Esophagus mucosa (tissue), 1 donor: ENCODE data around the gene THADA. TPM values are rescaled to one million over a fixed set of nuclear protein-coding genes. Genes with fewer than 3 reads are reported as not detected.
A peak's percentile ranks its signal among the peaks of the same experiment; 100 is the strongest.

Experiments
- ATAC-seq: fragments of 200-7000 bp; cut with Tn5 transposase; one replicate; pipeline ENCODE4 v1.9.1; 2020
- total RNA-seq: library from RNA; stranded (reverse); gene quantifications from one replicate; pipeline ENCODE4 v1.2.4, GENCODE V29; 2023
- donor health status: DM: yes; HTN: yes; CAD: no.

The THADA gene
- total RNA-seq, 1 donor from 2014 or later = 20.8 TPM

GRCh38 chr2:43437363-43437762 is 158.5 kb downstream of the THADA start:
- no peak for ATAC-seq

DNA sequence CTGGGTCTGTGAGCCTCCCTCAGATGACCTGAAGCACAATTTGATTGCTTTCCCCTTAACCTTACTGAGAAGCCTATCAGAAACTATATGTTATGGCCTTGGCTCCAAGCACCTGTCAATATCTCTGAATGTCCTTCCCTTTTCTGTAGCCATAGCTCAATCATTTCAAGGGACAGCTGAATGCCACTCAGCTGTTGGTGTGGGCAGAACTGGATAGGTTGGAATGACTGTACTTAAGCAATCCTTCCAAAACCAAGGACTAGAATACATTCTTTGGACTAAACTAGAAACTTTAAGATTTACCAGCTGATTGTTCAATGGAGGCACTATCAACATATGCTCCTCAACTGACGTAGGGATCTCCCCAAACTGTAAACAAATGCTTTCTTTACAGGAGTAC is 159.4 kb downstream of the THADA start:
- ATAC-seq = no peak

- no peak for ATAC-seq
These were observed 160.1 kb downstream of the THADA start for GRCh38 chr2:43435746-43436145.

DNA sequence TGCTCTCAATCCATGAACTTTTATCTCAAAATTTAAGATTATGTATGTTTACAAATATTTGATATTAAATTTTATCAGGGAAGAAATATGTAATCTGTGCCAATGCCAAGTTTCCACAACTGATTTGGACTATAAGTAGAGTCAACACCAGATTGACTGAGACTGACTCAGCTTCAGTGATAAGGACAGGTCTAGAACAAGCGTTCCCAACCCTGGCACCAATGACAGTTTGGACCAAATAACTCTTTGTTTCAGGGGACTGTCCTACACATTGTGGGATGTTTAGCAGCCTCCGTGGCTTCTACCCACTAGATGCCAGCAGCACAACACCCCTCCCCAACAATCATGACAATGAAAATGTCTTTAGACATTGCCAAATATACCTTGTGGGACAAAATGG is 165.3 kb downstream of the THADA start:
- ATAC-seq = no peak

- no peak for ATAC-seq
These were observed 166.5 kb downstream of the THADA start for GRCh38 chr2:43429369-43429768.

- ATAC-seq = no peak
These were observed 168.8 kb downstream of the THADA start for GRCh38 chr2:43427032-43427424.

DNA sequence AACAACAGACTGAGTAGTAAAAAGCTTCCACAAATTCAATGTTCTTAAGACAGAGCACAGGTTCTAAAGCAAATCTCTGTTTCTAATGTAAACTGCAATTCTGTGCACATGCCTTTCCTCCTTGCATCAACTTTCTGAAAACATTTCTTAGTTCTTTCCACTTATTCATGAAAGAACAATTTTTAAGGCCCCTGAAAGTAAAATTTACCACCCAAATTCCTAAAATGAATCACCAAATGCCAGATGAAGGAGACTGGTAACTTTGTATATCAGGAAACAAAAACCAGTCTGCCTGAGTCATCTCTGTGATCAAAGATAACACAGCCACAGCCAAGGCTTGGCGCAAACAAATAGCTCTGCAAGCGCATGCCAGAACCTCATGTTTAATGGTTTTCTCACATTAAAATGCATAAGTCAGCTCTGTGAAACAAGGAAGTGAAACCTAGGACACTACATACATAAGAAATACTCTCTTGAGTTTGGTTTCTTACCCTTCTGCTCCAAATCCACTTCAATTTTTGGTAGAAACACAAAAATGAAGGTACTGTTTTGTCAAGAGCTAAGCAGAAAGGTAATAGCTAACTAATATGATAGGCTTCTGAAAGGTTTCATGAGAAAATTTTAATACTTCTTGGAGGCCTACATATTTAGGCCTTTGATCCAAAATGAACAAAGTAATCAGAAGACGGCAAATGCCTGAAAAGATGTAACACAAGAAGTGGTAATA is 169.4 kb downstream of the THADA start:
- ATAC-seq = peak; percentile 94

DNA sequence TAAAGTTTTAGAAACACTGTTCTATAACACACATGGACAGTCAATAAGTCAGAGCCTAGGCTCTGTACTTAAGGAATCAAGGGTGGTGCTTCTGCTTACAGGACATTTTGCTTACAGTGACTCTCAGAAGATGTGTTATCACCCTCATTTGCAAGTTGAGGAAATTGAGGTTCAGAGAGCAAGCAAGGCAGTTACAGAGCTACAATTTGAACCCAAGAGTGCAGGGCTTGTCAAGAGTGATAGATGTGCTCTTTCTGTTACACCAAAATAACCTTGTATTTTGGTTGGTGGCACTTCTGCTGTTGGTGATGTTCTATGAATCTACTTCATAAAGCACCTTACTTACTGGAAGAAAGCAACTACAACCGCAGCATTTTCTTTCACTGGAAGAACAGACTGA is 170.2 kb downstream of the THADA start:
- no peak for ATAC-seq

DNA sequence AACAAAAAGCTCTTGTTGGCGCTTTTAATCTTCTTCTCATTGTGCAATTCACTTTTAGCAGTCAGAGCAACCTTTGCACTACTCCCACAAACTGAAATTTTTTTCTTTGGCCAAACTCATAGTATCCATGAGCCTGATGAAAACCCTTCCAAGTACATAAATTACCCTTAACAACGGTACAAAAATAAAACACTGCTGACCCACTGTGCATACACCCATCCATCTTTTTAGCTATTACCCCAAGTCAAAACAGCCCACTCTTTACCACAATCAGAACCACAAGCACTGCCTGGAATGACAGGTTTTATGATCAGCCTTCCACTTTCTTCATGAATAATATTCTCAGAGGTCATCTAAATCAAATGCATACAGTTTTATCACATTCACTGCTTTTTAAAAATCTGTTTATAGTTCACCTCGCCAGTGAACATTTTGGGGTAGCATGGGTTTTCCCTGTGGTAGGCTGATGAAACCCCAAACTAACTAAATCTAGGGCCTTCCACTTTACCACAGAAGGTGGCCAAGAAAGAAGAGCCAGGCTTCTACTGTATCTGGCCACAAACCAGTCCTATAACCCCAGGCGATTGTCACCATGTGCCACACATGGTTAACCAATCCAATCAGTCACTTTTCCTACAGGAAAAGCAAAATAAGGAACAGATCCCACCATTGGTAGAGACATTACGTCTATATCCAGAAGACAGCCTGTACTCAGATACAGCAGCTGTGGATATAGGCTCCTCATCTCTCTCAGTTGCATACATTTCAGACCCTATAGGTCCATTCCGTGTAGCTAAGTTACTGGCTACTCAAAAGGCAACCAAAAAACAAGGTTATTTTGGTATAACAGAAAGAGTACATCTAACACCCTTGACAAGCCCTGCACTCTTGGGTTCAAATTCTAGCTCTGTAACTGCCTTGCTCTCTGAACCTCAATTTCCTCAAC is 171.3 kb downstream of the THADA start:
- ATAC-seq = no peak

- no peak for ATAC-seq
These were observed 171.9 kb downstream of the THADA start for GRCh38 chr2:43423941-43424261.

DNA sequence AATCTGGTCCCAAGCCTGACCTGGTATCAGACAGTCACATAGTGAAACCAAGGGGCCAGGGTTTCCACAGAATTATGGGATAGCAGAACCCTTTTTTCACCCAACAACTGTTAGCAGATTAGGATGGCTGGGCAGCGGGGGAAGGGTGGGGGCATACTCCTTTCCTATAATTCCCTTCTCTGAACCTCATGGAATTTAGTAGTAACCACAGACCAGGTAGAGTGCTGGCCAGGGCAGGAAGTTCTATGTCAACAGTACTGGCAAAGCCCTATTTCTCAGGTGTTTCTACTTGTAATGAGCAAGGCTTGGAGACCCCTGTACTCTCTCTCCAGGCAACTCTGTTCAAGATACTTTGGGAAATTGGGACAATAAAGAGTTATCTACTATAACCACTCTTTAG is 174.6 kb downstream of the THADA start:
- no peak for ATAC-seq

GRCh38 chr2:43420389-43420801 is 175.4 kb downstream of the THADA start:
- ATAC-seq = peak; percentile 77

DNA sequence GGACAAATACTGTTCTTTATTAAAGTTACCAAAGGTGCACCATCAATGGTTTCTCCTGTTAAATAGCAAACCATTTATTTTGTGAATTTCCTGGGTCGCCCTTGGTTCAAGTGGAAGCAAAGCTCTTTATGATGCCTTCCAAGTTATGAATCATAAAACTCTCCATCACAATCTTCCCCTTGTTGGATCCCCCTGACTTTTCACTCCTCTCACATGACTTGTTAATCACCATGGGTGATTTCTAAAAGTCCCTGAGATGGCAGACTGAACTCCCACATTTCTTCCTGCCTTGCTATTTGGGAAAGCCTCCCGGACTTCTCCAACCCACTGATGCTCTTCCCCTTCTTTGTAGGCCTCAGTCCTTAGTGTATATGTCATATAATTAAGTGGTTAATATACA is 176.0 kb downstream of the THADA start:
- ATAC-seq = no peak

DNA sequence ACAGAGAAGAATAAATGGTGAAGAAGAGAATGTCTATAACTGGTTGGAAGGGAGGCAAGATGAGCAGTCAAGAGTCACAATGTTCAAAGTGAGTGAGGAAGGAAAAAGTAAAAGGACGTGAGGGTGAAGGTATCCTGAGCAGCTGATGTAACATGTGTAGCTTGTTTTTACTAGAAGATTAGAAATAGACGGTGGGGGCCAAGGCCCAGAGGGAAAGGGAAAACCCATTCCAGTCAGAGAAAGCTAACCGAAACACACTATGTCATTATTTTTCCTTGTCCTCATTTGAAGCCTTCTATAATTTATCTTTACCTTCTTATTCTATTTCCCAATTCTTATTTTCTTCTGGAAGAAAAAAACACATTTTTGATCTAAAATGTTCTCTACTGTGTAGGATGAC is 176.6 kb downstream of the THADA start:
- no peak for ATAC-seq

- no peak for ATAC-seq
These were observed 177.2 kb downstream of the THADA start for GRCh38 chr2:43418680-43419079.

GRCh38 chr2:43417300-43417699 is 178.5 kb downstream of the THADA start:
- no peak for ATAC-seq

GRCh38 chr2:43415592-43415991 is 180.2 kb downstream of the THADA start:
- no peak for ATAC-seq

GRCh38 chr2:43414586-43415135 is 181.2 kb downstream of the THADA start:
- no peak for ATAC-seq

DNA sequence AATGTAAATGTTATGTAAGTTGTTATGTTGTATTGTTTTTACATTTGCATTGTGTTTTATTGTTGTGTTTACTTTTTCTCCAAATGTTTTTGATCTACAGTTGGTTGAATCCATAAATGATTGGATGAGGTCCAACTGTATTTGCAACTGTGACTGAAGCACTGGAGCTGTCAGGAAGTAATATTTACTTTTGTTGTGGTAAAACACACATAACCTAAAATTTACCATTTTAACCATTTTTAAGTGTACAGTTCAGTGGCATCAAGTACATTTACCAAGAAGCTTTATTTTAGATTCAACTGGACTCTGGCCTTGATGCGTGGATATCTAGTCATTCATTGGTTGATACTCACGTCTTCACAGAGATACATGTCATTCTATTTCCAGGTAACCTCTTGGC is 181.8 kb downstream of the THADA start:
- ATAC-seq = no peak

- ATAC-seq = peak; percentile 60
These were observed 183.6 kb downstream of the THADA start for GRCh38 chr2:43412114-43412753.

DNA sequence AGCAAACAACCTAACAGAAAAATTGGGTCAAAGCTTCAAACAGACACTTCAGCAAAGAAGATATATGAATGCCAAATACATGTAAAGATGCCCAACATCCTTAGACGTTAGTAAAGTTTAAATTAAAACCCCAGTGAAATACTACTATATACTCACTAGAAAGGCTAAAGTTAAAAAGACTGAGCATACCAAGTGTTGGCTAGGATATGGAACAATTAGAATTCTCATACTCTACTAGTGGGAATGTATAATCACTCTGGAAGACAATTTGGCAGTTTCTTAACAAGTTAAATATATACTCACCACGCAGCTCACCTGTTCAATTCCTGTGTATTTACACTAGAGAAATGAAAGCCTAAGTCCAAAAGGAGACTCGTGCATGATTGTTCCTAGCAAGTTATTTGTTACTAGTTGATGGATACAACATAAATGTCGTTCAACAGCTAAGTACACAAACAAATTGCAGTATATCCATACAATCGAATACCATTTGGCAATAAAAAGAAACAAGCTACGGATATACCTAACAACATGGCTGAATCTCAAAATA is 185.7 kb downstream of the THADA start:
- ATAC-seq = no peak

- ATAC-seq = peak; percentile 38
These were observed 187.3 kb downstream of the THADA start for GRCh38 chr2:43408407-43409160.
